ENCODE results near the gene RAB41.

DNA sequence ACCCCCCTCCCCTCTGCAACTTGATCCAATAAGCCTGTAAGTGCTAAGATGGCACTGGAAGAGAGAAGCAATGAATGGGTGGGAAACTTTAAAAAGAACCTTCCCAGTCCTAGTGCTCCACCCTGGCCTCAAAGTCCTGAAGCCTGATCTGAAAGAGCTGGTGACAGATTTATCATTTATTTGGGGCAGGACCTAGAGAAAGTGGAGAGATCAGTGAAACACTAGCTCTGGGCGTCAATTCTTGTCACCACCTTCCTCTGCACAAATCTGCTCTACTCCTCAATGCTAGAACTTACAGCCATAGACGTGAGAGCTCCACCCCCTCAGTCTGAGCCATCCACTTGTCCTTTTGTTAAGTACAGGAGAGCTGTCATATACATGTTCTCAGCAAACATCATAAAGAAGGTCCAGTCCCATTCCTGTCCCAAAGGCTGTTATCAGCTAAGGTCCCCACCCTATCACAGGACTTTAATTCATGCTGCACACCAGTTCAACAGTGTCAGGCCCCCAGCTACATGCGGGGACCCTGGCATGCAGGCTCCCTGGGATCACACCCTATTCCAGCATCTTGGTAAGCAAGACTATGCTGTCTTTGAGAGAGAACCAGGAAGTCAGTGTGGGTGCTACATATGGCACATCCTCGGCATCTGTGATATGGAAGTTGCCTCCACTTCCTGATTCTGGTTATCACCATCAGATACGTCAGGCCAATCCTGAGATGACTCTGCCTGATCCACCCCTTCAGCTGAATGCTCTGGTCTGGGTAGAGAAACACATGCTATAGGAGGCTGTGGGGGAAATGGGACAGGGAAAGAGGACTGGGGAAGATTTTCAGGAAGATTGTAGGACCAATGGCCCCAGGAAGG lies 24.3 kb upstream of the RAB41 start:
- TF ChIP-seq, protein P1, sequence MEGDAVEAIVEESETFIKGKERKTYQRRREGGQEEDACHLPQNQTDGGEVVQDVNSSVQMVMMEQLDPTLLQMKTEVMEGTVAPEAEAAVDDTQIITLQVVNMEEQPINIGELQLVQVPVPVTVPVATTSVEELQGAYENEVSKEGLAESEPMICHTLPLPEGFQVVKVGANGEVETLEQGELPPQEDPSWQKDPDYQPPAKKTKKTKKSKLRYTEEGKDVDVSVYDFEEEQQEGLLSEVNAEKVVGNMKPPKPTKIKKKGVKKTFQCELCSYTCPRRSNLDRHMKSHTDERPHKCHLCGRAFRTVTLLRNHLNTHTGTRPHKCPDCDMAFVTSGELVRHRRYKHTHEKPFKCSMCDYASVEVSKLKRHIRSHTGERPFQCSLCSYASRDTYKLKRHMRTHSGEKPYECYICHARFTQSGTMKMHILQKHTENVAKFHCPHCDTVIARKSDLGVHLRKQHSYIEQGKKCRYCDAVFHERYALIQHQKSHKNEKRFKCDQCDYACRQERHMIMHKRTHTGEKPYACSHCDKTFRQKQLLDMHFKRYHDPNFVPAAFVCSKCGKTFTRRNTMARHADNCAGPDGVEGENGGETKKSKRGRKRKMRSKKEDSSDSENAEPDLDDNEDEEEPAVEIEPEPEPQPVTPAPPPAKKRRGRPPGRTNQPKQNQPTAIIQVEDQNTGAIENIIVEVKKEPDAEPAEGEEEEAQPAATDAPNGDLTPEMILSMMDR (IDR thresholded peaks at IDR 0.05), result no peak
- no peak for TF ChIP-seq POLR2A (IDR thresholded peaks at IDR 0.05)
